T-helper 2 cell treated with Interferon-gamma antibody and Interleukin-4, amounts not matched to agents 100 ng/mL and 5 ng/mL, for 36 hours (primary cell): Measurements from ENCODE around the gene ARHGAP10. TPM values are rescaled to one million over a fixed set of nuclear protein-coding genes. Genes with fewer than 3 reads are reported as not detected.
"Not testable (repeated sequence)": the region's sequence is repeated elsewhere in the genome, so short reads cannot be mapped to it uniquely, and the experiment has no call there.

ENCODE experiments used
- intact Hi-C: fragments of 100-400 bp; cut with micrococcal nuclease; formaldehyde crosslinking; loops from one replicate; pipeline ENCODE4 v1.15.1; 2023
- total RNA-seq: library from RNA; stranded (reverse); gene quantifications from 2 replicates; pipeline ENCODE4 v1.2.3, GENCODE V29; 2022

ARHGAP10 gene
- total RNA-seq, 1 donor from 2014 or later: 21.7 TPM

- intact Hi-C loops: no loop called here
These were observed 346.2 kb downstream of the ARHGAP10 start for GRCh38 chr4:148078061-148078460.

- intact Hi-C loops: no loop called here
These were observed 348.1 kb downstream of the ARHGAP10 start for GRCh38 chr4:148079961-148080360.

- intact Hi-C loops: no loop called here
These were observed 349.4 kb downstream of the ARHGAP10 start for GRCh38 chr4:148081267-148081666.

GRCh38 chr4:148081745-148082144 lies 349.9 kb downstream of the ARHGAP10 start:
- intact Hi-C loops: no loop called here

GRCh38 chr4:148083073-148083472 lies 351.2 kb downstream of the ARHGAP10 start:
- intact Hi-C loops: not testable (repeated sequence)

GRCh38 chr4:148089624-148090023 lies 357.7 kb downstream of the ARHGAP10 start:
- intact Hi-C loops: no loop called here

- intact Hi-C loops: no loop called here
These were observed 358.1 kb downstream of the ARHGAP10 start for GRCh38 chr4:148090029-148090428.

- intact Hi-C loops: no loop called here
These were observed 358.9 kb downstream of the ARHGAP10 start for GRCh38 chr4:148090503-148091476.

GRCh38 chr4:148091896-148092295 lies 360.0 kb downstream of the ARHGAP10 start:
- intact Hi-C loops: no loop called here

GRCh38 chr4:148092316-148093014 lies 360.6 kb downstream of the ARHGAP10 start:
- intact Hi-C loops: no loop called here

- intact Hi-C loops: no loop called here
These were observed 361.2 kb downstream of the ARHGAP10 start for GRCh38 chr4:148093065-148093464.

GRCh38 chr4:148094149-148094548 lies 362.3 kb downstream of the ARHGAP10 start:
- intact Hi-C loops: no loop called here

- intact Hi-C loops: no loop called here
These were observed 363.5 kb downstream of the ARHGAP10 start for GRCh38 chr4:148095346-148095923.

GRCh38 chr4:148097801-148098200 lies 365.9 kb downstream of the ARHGAP10 start:
- intact Hi-C loops: no loop called here

- intact Hi-C loops: no loop called here
These were observed 369.3 kb downstream of the ARHGAP10 start for GRCh38 chr4:148101235-148101634.

- intact Hi-C loops: no loop called here
These were observed 369.9 kb downstream of the ARHGAP10 start for GRCh38 chr4:148101790-148102189.

GRCh38 chr4:148103597-148104355 lies 371.9 kb downstream of the ARHGAP10 start:
- intact Hi-C loops: no loop called here

GRCh38 chr4:148108766-148109165 lies 376.9 kb downstream of the ARHGAP10 start:
- intact Hi-C loops: no loop called here

- intact Hi-C loops: no loop called here
These were observed 377.3 kb downstream of the ARHGAP10 start for GRCh38 chr4:148109216-148109615.

GRCh38 chr4:148110169-148110568 lies 378.3 kb downstream of the ARHGAP10 start:
- intact Hi-C loops: no loop called here
